MM.1S (cell line): Measurements from ENCODE around the gene SFTA2.

Source experiments
- DNase-seq: peaks from one replicate; pipeline ENCODE4 v3.0.0-alpha.2; 2015
- H2AFZ ChIP-seq: fragments of 300-600 bp; sonication (generic); 2 replicates; pipeline ENCODE4 v1.6.0; 2016; ENCODE audit warnings: antibody characterized with exemption, low read length
- H3F3A ChIP-seq: fragments of 300-600 bp; sonication (generic); 2 replicates; pipeline ENCODE4 v1.6.1; 2016; ENCODE audit warnings: mild to moderate bottlenecking, antibody characterized with exemption, low read length, moderate library complexity, mixed read lengths; ENCODE audit not compliant: insufficient read depth
- H3K27ac ChIP-seq: fragments of 300-600 bp; sonication (generic); 2 replicates; pipeline ENCODE4 v1.5.1; 2016; ENCODE audit warnings: mild to moderate bottlenecking, low read length
- H3K27me3 ChIP-seq: fragments of 300-600 bp; sonication (generic); replicated peaks from 2 replicates; pipeline ENCODE4 v1.6.0; 2016; ENCODE audit warnings: low read length; ENCODE audit not compliant: insufficient read depth
- H3K36me3 ChIP-seq: fragments of 300-600 bp; sonication (generic); replicated peaks from 2 replicates; pipeline ENCODE4 v1.6.1; 2016; ENCODE audit warnings: mild to moderate bottlenecking, low read length, mixed read lengths; ENCODE audit not compliant: insufficient read depth
- H3K4me1 ChIP-seq: fragments of 300-600 bp; sonication (generic); 2 replicates; pipeline ENCODE4 v1.6.1; 2016; ENCODE audit warnings: low read length, mixed read lengths
- H3K4me2 ChIP-seq: fragments of 300-600 bp; sonication (generic); 2 replicates; pipeline ENCODE4 v1.6.0; 2016; ENCODE audit warnings: low read depth, low read length
- H3K4me3 ChIP-seq: fragments of 300-600 bp; sonication (generic); 2 replicates; pipeline ENCODE4 v1.5.1; 2016; ENCODE audit warnings: low read length, mixed read lengths
- H3K79me2 ChIP-seq: fragments of 300-600 bp; sonication (generic); 2 replicates; pipeline ENCODE4 v1.6.1; 2016; ENCODE audit warnings: mixed run types, low read length, mixed read lengths
- H3K9ac ChIP-seq: fragments of 300-600 bp; sonication (generic); 2 replicates; pipeline ENCODE4 v1.6.1; 2016; ENCODE audit warnings: low read length, mixed read lengths
- H3K9me2 ChIP-seq: fragments of 300-600 bp; sonication (generic); replicated peaks from 2 replicates; pipeline ENCODE4 v1.6.1; 2016; ENCODE audit warnings: mild to moderate bottlenecking, low read length, mixed read lengths; ENCODE audit not compliant: insufficient read depth
- H3K9me3 ChIP-seq: fragments of 300-600 bp; sonication (generic); replicated peaks from 2 replicates; pipeline ENCODE4 v1.6.1; 2016; ENCODE audit warnings: mild to moderate bottlenecking, low read length, mixed read lengths; ENCODE audit not compliant: insufficient read depth
- H4K20me1 ChIP-seq: fragments of 300-600 bp; sonication (generic); 2 replicates; pipeline ENCODE4 v1.6.1; 2016; ENCODE audit warnings: mild to moderate bottlenecking, low read length, moderate library complexity, mixed read lengths; ENCODE audit not compliant: insufficient read depth
- CTCF ChIP-seq: fragments of 300-600 bp; sonication (generic); IDR thresholded peaks from 2 replicates; pipeline ENCODE4 v1.5.1; 2016; ENCODE audit warnings: antibody characterized with exemption, low read length, mixed read lengths
- EZH2 ChIP-seq: fragments of 300-600 bp; sonication (generic); optimal IDR thresholded peaks from 2 replicates; pipeline ENCODE3; 2017; ENCODE audit warnings: low read depth, mild to moderate bottlenecking, antibody characterized with exemption, low read length, mixed read lengths
- EZH2phosphoT487 ChIP-seq: fragments of 300-600 bp; sonication (generic); IDR thresholded peaks from 2 replicates; pipeline ENCODE4 v1.6.1; 2018; ENCODE audit warnings: antibody characterized with exemption, low read length

SFTA2 gene

GRCh38 chr6:30897882-30898281 lies 34.1 kb downstream of the SFTA2 start:
- H3K9me2 ChIP-seq, result no peaks in the 10 kb centered on the region
- no peak overlapping the region for H3K9ac ChIP-seq
- DNase-seq, result no peak
- H3K27ac ChIP-seq, result no peak overlapping the region
- H3F3A ChIP-seq, result no peaks in the 10 kb centered on the region
- H3K79me2 ChIP-seq, result no peaks in the 10 kb centered on the region
- H3K9me3 ChIP-seq, result no peaks in the 10 kb centered on the region
- no peak for TF ChIP-seq EZH2phosphoT487
- no peak for TF ChIP-seq CTCF
- no peak for TF ChIP-seq EZH2
- H3K4me2 ChIP-seq, result no peak overlapping the region
- H2AFZ ChIP-seq, result no peak overlapping the region
- H3K4me1 ChIP-seq, result no peaks in the 10 kb centered on the region
- H3K36me3 ChIP-seq, result no peaks in the 10 kb centered on the region
- no peak overlapping the region for H3K4me3 ChIP-seq
- H4K20me1 ChIP-seq, result no peaks in the 10 kb centered on the region
- H3K27me3 ChIP-seq, result peaks cover 73% of the 10 kb centered on the region

- TF ChIP-seq EZH2phosphoT487 (no peak), CTCF (no peak), EZH2 (no peak)
- H3F3A ChIP-seq, result no peaks in the 10 kb centered on the region
- no peak for DNase-seq
- H3K79me2 ChIP-seq, result no peaks in the 10 kb centered on the region
- no peaks in the 10 kb centered on the region for H3K9me3 ChIP-seq
- H3K4me3 ChIP-seq, result no peak overlapping the region
- H3K4me2 ChIP-seq, result no peak overlapping the region
- H3K27me3 ChIP-seq, result peaks cover 84% of the 10 kb centered on the region
- no peaks in the 10 kb centered on the region for H3K4me1 ChIP-seq
- no peaks in the 10 kb centered on the region for H3K9me2 ChIP-seq
- no peak overlapping the region for H3K9ac ChIP-seq
- no peaks in the 10 kb centered on the region for H3K36me3 ChIP-seq
- no peaks in the 10 kb centered on the region for H4K20me1 ChIP-seq
- no peak overlapping the region for H3K27ac ChIP-seq
- no peak overlapping the region for H2AFZ ChIP-seq
Measured at GRCh38 chr6:30896541-30896940, 35.4 kb downstream of the SFTA2 start.

GRCh38 chr6:30895343-30895742 lies 36.6 kb downstream of the SFTA2 start:
- TF ChIP-seq CTCF (no peak), EZH2phosphoT487 (no peak), EZH2 (no peak)
- no peak overlapping the region for H3K4me3 ChIP-seq
- no peaks in the 10 kb centered on the region for H3K79me2 ChIP-seq
- no peaks in the 10 kb centered on the region for H3F3A ChIP-seq
- peaks cover 87% of the 10 kb centered on the region for H3K27me3 ChIP-seq
- H3K27ac ChIP-seq, result no peak overlapping the region
- no peak for DNase-seq
- H2AFZ ChIP-seq, result no peak overlapping the region
- H3K4me1 ChIP-seq, result no peaks in the 10 kb centered on the region
- H4K20me1 ChIP-seq, result no peaks in the 10 kb centered on the region
- no peak overlapping the region for H3K9ac ChIP-seq
- H3K9me3 ChIP-seq, result no peaks in the 10 kb centered on the region
- no peak overlapping the region for H3K4me2 ChIP-seq
- H3K9me2 ChIP-seq, result no peaks in the 10 kb centered on the region
- no peaks in the 10 kb centered on the region for H3K36me3 ChIP-seq
